ENCODE results near the gene SLC9A8.

The SLC9A8 gene

DNA sequence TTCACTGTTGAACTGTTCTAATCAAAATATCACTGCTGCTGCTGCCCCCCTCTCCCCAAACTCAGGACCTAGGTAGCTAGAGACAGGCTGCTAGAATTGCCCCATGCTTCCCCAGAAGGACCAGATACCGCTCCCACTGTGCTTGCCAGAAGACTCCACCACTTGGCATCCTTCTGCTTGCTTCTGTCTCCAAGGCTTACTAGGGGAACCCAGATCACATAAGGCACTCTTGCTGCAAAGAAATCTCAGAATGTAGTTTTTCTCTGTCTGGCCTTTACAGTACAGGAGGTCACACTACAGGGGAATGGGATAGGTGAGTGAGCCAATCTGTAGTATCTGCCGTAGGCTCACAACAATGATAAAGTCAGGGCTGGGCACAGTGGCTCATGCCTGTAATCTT lies 21.5 kb upstream of the SLC9A8 start:
- no peak for DNase-seq (ENCODE audit: extremely low read depth, low read depth)
- TF ChIP-seq, protein P1, sequence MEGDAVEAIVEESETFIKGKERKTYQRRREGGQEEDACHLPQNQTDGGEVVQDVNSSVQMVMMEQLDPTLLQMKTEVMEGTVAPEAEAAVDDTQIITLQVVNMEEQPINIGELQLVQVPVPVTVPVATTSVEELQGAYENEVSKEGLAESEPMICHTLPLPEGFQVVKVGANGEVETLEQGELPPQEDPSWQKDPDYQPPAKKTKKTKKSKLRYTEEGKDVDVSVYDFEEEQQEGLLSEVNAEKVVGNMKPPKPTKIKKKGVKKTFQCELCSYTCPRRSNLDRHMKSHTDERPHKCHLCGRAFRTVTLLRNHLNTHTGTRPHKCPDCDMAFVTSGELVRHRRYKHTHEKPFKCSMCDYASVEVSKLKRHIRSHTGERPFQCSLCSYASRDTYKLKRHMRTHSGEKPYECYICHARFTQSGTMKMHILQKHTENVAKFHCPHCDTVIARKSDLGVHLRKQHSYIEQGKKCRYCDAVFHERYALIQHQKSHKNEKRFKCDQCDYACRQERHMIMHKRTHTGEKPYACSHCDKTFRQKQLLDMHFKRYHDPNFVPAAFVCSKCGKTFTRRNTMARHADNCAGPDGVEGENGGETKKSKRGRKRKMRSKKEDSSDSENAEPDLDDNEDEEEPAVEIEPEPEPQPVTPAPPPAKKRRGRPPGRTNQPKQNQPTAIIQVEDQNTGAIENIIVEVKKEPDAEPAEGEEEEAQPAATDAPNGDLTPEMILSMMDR (IDR thresholded peaks at IDR 0.05; ENCODE audit: low read depth, low read length) = no peak

DNA sequence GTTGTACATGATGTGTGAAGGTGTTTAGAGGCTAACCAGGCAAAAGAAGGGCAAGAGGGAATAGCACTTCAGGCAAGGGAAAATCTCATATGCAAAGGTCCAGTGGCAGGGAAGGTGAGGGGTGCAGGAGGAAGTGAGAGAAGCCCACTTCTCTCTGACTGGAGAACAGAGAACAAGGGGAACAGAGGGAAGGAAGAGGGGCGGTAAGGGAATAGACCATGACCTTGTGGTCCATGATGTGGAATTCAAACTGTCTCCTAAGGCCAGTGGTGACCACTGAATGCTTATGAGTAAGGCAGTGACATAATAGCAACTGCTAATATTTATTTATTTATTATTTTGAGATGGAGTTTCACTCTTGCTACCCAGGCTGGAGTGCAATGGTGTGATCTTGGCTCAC lies 20.6 kb upstream of the SLC9A8 start:
- TF ChIP-seq, protein P1 (IDR thresholded peaks at IDR 0.05; ENCODE audit: low read depth, low read length) = no peak
- DNase-seq (ENCODE audit: extremely low read depth, low read depth) = no peak

DNA sequence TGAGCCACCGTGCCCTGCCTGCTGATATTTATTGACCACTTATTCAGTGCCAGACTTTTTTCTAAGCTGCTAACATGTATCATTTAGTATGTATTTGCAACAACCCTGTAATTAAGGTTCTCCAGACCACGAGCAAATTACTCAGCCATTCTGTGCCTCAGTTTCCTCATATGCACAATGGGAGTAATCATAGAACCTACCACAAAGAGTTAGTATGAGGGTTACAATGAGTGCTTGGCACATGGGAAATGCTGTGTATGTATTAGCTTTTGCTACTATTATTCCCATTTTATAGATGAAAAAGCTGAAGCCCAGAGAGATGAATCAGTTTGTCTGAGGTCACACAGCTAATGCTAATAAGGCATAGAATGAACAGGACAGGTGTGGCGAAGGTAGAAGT lies 20.0 kb upstream of the SLC9A8 start:
- no peak for DNase-seq (ENCODE audit: extremely low read depth, low read depth)
- TF ChIP-seq, protein P1 (IDR thresholded peaks at IDR 0.05; ENCODE audit: low read depth, low read length) = no peak

DNA sequence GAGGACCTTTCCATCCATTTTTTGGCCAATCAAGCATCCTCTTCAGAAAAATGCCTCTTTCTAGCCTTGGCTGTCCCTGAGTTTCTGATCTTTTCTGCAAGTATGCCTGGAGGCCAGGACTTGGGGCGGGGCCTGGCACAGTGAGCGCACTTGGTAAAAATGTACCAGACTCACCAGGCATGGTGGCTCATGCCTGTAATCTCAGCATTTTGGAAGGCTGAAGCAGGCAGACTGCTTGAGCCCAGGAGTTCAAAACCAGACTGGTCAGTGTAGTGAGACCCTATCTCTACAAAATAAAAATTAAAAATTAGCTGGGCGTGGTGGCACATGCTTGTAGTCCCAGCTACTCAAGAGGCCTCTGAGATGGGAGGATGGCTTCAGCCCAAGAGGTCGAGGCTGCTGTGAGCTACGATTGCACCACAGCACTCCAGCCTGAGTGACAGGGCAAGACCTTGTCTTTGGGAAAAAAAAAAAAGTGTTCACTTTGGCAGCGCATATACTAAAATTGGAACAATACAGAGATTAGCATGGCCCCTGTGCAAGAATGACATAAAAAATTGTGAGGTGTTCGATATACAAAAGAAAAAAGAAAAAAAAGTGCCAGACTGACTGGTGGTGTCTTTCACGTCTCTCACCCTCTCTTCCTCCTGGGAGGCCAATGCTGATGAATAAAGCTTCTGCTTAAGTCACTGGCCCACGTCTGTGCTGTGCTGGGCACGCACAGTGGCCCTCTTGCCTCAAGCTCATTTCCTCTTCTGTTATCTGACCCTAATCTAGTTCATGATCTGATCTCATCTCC lies 18.1 kb upstream of the SLC9A8 start:
- no peak for DNase-seq (ENCODE audit: extremely low read depth, low read depth)
- TF ChIP-seq, protein P1 (IDR thresholded peaks at IDR 0.05; ENCODE audit: low read depth, low read length) = no peak

DNA sequence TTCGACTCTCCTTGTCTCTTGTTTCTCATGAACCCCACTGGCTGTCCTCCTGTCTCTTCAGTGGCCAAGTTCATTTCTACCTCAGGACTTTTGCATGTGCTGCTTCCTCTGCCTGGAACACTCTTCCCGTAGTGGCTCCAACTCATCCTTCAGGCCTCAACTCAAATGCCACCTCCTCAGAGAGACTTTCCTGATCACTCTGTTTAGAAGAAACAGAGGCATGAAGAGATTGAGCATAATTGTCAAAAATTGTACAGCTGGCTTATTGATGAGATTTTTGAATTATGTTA lies 17.5 kb upstream of the SLC9A8 start:
- TF ChIP-seq, protein P1 (IDR thresholded peaks at IDR 0.05; ENCODE audit: low read depth, low read length) = no peak
- no peak for DNase-seq (ENCODE audit: extremely low read depth, low read depth)

DNA sequence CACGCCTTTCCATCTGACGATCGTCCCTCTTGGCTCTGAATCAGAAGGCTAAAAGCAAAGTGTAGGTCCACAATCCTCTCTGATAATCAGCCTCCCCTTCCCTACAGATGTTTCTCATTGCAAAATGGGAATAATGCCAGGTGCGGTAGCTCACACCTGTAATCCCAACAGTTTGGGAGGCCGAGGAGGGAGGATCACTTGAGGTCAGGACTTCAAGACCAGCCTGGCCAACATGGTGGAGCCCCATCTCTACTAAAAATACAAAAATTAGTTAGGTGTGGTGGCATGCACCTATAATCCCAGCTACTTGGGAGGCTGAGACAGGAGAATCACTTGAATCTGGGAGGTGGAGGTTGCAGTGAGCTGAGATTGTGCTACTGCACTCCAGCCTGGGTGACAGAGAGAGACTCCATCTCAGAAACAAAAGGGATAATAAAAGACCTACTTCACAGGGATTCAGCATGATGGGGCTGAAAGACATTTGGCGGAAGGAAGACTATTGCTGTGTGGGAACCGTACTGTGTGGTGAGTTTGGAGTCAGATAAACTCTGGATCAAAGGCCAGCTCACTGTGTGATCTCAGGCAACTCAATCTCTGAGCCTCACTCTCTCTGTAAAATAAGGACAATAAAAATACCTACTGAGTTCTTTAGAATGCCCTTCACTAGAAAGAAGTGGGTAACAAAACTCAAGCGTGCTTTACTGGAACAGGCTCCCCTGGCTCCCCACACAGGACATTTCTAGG lies 15.9 kb upstream of the SLC9A8 start:
- no peak for DNase-seq (ENCODE audit: extremely low read depth, low read depth)
- TF ChIP-seq, protein P1 (IDR thresholded peaks at IDR 0.05; ENCODE audit: low read depth, low read length) = no peak

DNA sequence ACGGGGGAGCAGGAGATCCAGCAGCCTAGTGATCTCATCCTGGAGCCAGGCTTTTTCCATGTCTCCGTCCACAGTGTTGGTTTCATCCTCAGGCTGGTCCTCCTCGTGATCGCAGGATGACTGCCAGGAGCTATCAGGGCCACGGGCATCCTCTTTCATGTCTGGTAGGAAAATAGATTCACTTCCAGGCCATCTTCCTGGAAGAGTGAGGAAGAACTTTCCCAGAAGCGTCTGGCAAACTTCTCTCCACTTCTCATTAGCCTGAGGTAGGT lies 15.3 kb upstream of the SLC9A8 start:
- TF ChIP-seq, protein P1 (IDR thresholded peaks at IDR 0.05; ENCODE audit: low read depth, low read length) = no peak
- DNase-seq (ENCODE audit: extremely low read depth, low read depth) = no peak

Data from AG09319 (cell line).